ENCODE results near the gene TSEN2. TPM values are rescaled to one million over a fixed set of nuclear protein-coding genes. Genes with fewer than 3 reads are reported as not detected.
A peak's percentile ranks its signal among the peaks of the same experiment; 100 is the strongest.

Gene TSEN2
- total RNA-seq, 1 donor from 2014 or later = 33.3 TPM

GRCh38 chr3:12470680-12471079, 13.6 kb upstream of the TSEN2 start:
- Mint-ChIP-seq H3K9me3 (ENCODE audit: low read depth) (no peaks in the 10 kb centered on the region), H3K4me1 (ENCODE audit: low read depth) (peaks cover 9% of the 10 kb centered on the region), H3K4me3 (ENCODE audit: low read depth) (no peak overlapping the region), H3K27me3 (peaks cover 4% of the 10 kb centered on the region), H3K27ac (peak overlapping the region; percentile 85), H3K36me3 (ENCODE audit: insufficient read depth) (no peaks in the 10 kb centered on the region)
- TF ChIP-seq CTCF (IDR thresholded peaks at IDR 0.05; ENCODE audit: unreplicated experiment) = no peak
- DNase-seq (ENCODE audit: low spot score, unreplicated experiment) = no peak

DNA sequence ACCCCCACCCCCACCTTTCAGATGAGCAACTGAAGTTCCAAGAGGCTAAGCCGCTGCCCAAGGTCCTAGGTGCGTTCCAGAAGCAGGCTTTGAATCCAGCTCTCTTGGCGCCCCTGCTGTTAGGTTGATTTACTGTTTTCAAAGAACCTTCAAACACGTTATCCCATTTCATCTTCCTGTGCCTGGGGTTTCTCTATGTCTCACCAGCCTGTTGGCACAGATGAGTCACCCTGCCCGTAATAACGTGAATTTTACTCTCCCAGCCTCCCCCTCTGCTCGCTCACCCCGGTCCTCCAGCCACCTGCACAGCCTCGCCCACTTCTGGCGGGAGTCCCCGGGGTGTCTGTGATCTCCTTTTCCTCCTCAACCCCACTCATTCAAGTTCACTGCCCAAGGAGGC, 13.0 kb upstream of the TSEN2 start:
- H3K9me3 Mint-ChIP-seq (ENCODE audit: low read depth) = no peaks in the 10 kb centered on the region
- DNase-seq (ENCODE audit: low spot score, unreplicated experiment) = no peak
- peak; percentile 4 for TF ChIP-seq CTCF (IDR thresholded peaks at IDR 0.05; ENCODE audit: unreplicated experiment)
- H3K27ac Mint-ChIP-seq = no peak overlapping the region
- H3K4me3 Mint-ChIP-seq (ENCODE audit: low read depth) = no peak overlapping the region
- H3K36me3 Mint-ChIP-seq (ENCODE audit: insufficient read depth) = no peaks in the 10 kb centered on the region
- peaks cover 9% of the 10 kb centered on the region for H3K4me1 Mint-ChIP-seq (ENCODE audit: low read depth)
- peaks cover 4% of the 10 kb centered on the region for H3K27me3 Mint-ChIP-seq

DNA sequence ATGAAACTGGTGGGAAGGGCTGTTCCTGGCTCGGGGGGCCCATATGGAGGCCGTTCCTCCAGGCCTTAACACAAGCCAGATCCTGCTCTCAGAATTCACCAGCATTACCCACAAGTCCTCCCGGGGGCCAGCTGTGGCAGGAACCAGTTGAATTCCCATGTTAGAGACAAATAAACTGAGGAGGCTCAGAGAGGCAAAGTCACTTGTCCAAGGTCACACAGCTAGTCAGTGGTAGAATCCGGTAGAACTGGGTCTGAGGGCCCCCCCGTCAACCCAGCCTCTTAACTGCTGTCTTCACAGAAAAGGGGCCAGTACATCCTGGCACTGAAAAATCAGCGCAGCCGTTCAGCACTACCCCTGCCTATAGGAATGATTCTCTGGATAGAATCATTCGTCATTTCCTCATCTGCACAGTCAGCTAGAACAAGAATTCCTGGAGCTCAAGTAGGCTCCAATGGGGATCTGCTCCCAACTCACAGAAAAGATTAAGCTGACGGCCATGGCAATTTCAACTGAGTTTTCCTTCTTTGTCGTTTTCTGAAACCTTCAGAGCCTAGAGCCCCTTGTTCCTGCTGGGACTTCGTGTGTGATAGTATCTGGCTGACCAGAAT, 12.2 kb upstream of the TSEN2 start:
- H3K27ac Mint-ChIP-seq = no peak overlapping the region
- peaks cover 4% of the 10 kb centered on the region for H3K27me3 Mint-ChIP-seq
- TF ChIP-seq CTCF (IDR thresholded peaks at IDR 0.05; ENCODE audit: unreplicated experiment) = no peak
- H3K9me3 Mint-ChIP-seq (ENCODE audit: low read depth) = no peaks in the 10 kb centered on the region
- no peak overlapping the region for H3K4me3 Mint-ChIP-seq (ENCODE audit: low read depth)
- DNase-seq (ENCODE audit: low spot score, unreplicated experiment) = no peak
- H3K4me1 Mint-ChIP-seq (ENCODE audit: low read depth) = peaks cover 15% of the 10 kb centered on the region
- no peaks in the 10 kb centered on the region for H3K36me3 Mint-ChIP-seq (ENCODE audit: insufficient read depth)

GRCh38 chr3:12472796-12473195, 11.5 kb upstream of the TSEN2 start:
- Mint-ChIP-seq H3K36me3 (ENCODE audit: insufficient read depth) (no peaks in the 10 kb centered on the region), H3K27me3 (peaks cover 4% of the 10 kb centered on the region), H3K27ac (no peak overlapping the region), H3K4me3 (ENCODE audit: low read depth) (no peak overlapping the region), H3K4me1 (ENCODE audit: low read depth) (peaks cover 15% of the 10 kb centered on the region), H3K9me3 (ENCODE audit: low read depth) (no peaks in the 10 kb centered on the region)
- no peak for DNase-seq (ENCODE audit: low spot score, unreplicated experiment)
- no peak for TF ChIP-seq CTCF (IDR thresholded peaks at IDR 0.05; ENCODE audit: unreplicated experiment)

DNA sequence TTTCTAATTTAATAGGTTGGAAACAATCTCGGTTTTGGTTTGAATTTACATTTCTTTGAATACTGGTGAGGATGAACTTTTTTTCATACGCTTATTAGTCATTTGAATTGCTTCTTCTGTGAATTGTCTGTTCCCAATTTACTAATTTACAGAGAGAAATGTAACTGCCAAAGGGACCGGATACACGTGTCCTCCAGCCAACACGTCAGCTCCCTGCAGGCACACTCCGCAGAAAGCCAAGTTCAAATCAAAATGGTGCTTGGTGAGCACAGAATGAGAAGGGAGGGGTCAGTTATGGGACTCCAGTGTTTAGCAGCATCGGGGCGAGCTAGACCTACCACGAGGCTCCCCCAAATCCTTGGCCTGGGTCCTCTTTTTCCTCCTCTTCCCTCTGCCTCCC, 10.8 kb upstream of the TSEN2 start:
- no peak for TF ChIP-seq CTCF (IDR thresholded peaks at IDR 0.05; ENCODE audit: unreplicated experiment)
- no peak for DNase-seq (ENCODE audit: low spot score, unreplicated experiment)
- Mint-ChIP-seq H3K27me3 (peaks cover 4% of the 10 kb centered on the region), H3K36me3 (ENCODE audit: insufficient read depth) (no peaks in the 10 kb centered on the region), H3K4me1 (ENCODE audit: low read depth) (peaks cover 15% of the 10 kb centered on the region), H3K27ac (no peak overlapping the region), H3K9me3 (ENCODE audit: low read depth) (no peaks in the 10 kb centered on the region), H3K4me3 (ENCODE audit: low read depth) (no peak overlapping the region)
